Uterus (tissue), 4 donors: ENCODE results near the gene PPEF1. TPM values are rescaled to one million over a fixed set of nuclear protein-coding genes. Genes with fewer than 3 reads are reported as not detected.

Experiments
- DNase-seq, 2 donors: peaks; one replicate each; pipeline ENCODE4 v3.0.0-alpha.2; 2019 to 2020
- H3K27ac ChIP-seq, 2 donors: fragments of 200-600 bp; sonication (generic); 1 replicate in 1 of 2; 2 replicates in 1 of 2; pipeline ENCODE4 v1.5.1; 2016 to 2018
- H3K27me3 ChIP-seq, 2 donors: fragments of 200-600 bp; sonication (generic); one replicate each; pipeline ENCODE4 v1.5.1; 2018 to 2019; ENCODE audit warnings: control low read depth in 1 of 2
- H3K36me3 ChIP-seq, 2 donors: fragments of 200-600 bp; sonication (generic); one replicate each; pipeline ENCODE4 v1.5.1; 2019; ENCODE audit warnings: control low read depth in 1 of 2
- H3K4me1 ChIP-seq, 2 donors: fragments of 200-600 bp; sonication (generic); one replicate each; pipeline ENCODE4 v1.5.1; 2018 to 2019; ENCODE audit warnings: control low read depth in 1 of 2
- H3K4me3 ChIP-seq, 2 donors: fragments of 200-600 bp; sonication (generic); 1 replicate in 1 of 2; 2 replicates in 1 of 2; pipeline ENCODE4 v1.5.1; 2018 to 2019; ENCODE audit warnings: mild to moderate bottlenecking in 1 of 2
- H3K9me3 ChIP-seq, 2 donors: fragments of 200-600 bp; sonication (generic); one replicate each; pipeline ENCODE4 v1.5.1; 2019; ENCODE audit warnings: control low read depth in 1 of 2
- CTCF ChIP-seq, 4 experiments: fragments of 200-600 bp in 2 of 4; fragments of 450-650 bp in 2 of 4; sonication (generic) in 2 of 4; IDR thresholded peaks; one replicate each; pipeline ENCODE4 v1.5.1; 2016 to 2019; ENCODE audit warnings: antibody characterized with exemption in 4 of 4, mild to moderate bottlenecking in 2 of 4, moderate library complexity in 1 of 4
- POLR2A ChIP-seq, 2 donors: fragments of 450-650 bp; IDR thresholded peaks; one replicate each; pipeline ENCODE4 v1.6.1; 2016; ENCODE audit warnings: antibody characterized with exemption in 2 of 2, mild to moderate bottlenecking in 1 of 2, moderate library complexity in 1 of 2
- intact Hi-C: fragments of 100-400 bp; cut with DNase I; formaldehyde crosslinking; loops from one replicate; pipeline ENCODE4 v1.15.1; 2023; ENCODE audit warnings: low total_unique reads
- total RNA-seq, 4 donors: library from RNA; depleted of rRNA in 3 of 4; stranded (reverse); fragments of >200 nt in 3 of 4; gene quantifications; one replicate each; pipeline versions ENCODE4 v1.1.0 to v1.2.4, GENCODE V29; 2014 to 2023
- donor health status: DM: yes; HTN: yes; CAD: no.

PPEF1 gene
- total RNA-seq, 4 donors from 2014 or later = under 0.01 to 0.76 TPM; not detected in 2

- Histone ChIP-seq H3K4me3 (no peak overlapping the region), H3K9me3 (no peaks in the 10 kb centered on the region), H3K27ac (no peak overlapping the region), H3K27me3 (no peaks in the 10 kb centered on the region), H3K36me3 (no peaks in the 10 kb centered on the region), H3K4me1 (no peaks in the 10 kb centered on the region)
- TF ChIP-seq CTCF (IDR thresholded peaks at IDR 0.05) (no peak), POLR2A (IDR thresholded peaks at IDR 0.05) (no peak)
- intact Hi-C loops = no loop called here
- no peak for DNase-seq
Observed at GRCh38 chrX:18692541-18692940, 14.9 kb upstream of the PPEF1 start.

- no peaks in the 10 kb centered on the region for H3K27me3 ChIP-seq
- TF ChIP-seq CTCF (IDR thresholded peaks at IDR 0.05) = no peak
- H3K27ac ChIP-seq = no peak overlapping the region
- intact Hi-C loops = no loop called here
- H3K9me3 ChIP-seq = no peaks in the 10 kb centered on the region
- DNase-seq = no peak
- H3K4me3 ChIP-seq = no peak overlapping the region
- no peaks in the 10 kb centered on the region for H3K36me3 ChIP-seq
- no peaks in the 10 kb centered on the region for H3K4me1 ChIP-seq
Observed at GRCh38 chrX:18696653-18697052, 10.8 kb upstream of the PPEF1 start.

GRCh38 chrX:18698737-18699650 lies 8.5 kb upstream of the PPEF1 start:
- Histone ChIP-seq H3K36me3 (no peaks in the 10 kb centered on the region), H3K4me3 (no peak overlapping the region), H3K9me3 (no peaks in the 10 kb centered on the region), H3K27ac (no peak overlapping the region), H3K27me3 (no peaks in the 10 kb centered on the region), H3K4me1 (no peaks in the 10 kb centered on the region)
- no peak for DNase-seq
- intact Hi-C loops = no loop called here
- no peak for TF ChIP-seq POLR2A (IDR thresholded peaks at IDR 0.05)
- no peak for TF ChIP-seq CTCF (IDR thresholded peaks at IDR 0.05)

GRCh38 chrX:18701621-18702361 lies 5.7 kb upstream of the PPEF1 start:
- Histone ChIP-seq H3K9me3 (no peaks in the 10 kb centered on the region), H3K27ac (no peak overlapping the region), H3K4me1 (no peaks in the 10 kb centered on the region), H3K36me3 (no peaks in the 10 kb centered on the region), H3K4me3 (no peak overlapping the region), H3K27me3 (no peaks in the 10 kb centered on the region)
- peak in 1 of 2 donors; percentile 40 for DNase-seq
- TF ChIP-seq POLR2A (IDR thresholded peaks at IDR 0.05) = no peak
- no peak for TF ChIP-seq CTCF (IDR thresholded peaks at IDR 0.05)
- intact Hi-C loops = no loop called here
